Measurements from ENCODE around the gene FBXO31.

GRCh38 chr16:87297407-87297806 is 86.2 kb downstream of the FBXO31 start:
- TF ChIP-seq EZH2 (IDR thresholded peaks at IDR 0.05; ENCODE audit: borderline replicate concordance, insufficient read depth, low read depth, low read length, poor library complexity, severe bottlenecking) (no peak), CTCF (IDR thresholded peaks at IDR 0.05) (no peak)
